ENCODE data around the gene C10orf62.

Gene C10orf62

GRCh38 chr10:97577701-97578100 lies 11.8 kb upstream of the C10orf62 start:
- no peaks in the 10 kb centered on the region for H3K27me3 ChIP-seq (ENCODE audit: insufficient read depth, poor library complexity, severe bottlenecking)
- H3K36me3 ChIP-seq (ENCODE audit: low read depth), result no peaks in the 10 kb centered on the region
- DNase-seq (ENCODE audit: low spot score) (no peak), ATAC-seq (ENCODE audit: low read depth) (no peak)
- no peak overlapping the region for H3K4me3 ChIP-seq (ENCODE audit: severe bottlenecking)
- no peak overlapping the region for H3K27ac ChIP-seq (ENCODE audit: poor library complexity, severe bottlenecking)
- TF ChIP-seq, protein P1, sequence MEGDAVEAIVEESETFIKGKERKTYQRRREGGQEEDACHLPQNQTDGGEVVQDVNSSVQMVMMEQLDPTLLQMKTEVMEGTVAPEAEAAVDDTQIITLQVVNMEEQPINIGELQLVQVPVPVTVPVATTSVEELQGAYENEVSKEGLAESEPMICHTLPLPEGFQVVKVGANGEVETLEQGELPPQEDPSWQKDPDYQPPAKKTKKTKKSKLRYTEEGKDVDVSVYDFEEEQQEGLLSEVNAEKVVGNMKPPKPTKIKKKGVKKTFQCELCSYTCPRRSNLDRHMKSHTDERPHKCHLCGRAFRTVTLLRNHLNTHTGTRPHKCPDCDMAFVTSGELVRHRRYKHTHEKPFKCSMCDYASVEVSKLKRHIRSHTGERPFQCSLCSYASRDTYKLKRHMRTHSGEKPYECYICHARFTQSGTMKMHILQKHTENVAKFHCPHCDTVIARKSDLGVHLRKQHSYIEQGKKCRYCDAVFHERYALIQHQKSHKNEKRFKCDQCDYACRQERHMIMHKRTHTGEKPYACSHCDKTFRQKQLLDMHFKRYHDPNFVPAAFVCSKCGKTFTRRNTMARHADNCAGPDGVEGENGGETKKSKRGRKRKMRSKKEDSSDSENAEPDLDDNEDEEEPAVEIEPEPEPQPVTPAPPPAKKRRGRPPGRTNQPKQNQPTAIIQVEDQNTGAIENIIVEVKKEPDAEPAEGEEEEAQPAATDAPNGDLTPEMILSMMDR (IDR thresholded peaks at IDR 0.05; ENCODE audit: poor library complexity, severe bottlenecking), result no peak
- H3K9me3 ChIP-seq (ENCODE audit: severe bottlenecking), result no peaks in the 10 kb centered on the region
- peaks cover 24% of the 10 kb centered on the region for H3K4me1 ChIP-seq (ENCODE audit: insufficient read depth, poor library complexity, severe bottlenecking)

DNA sequence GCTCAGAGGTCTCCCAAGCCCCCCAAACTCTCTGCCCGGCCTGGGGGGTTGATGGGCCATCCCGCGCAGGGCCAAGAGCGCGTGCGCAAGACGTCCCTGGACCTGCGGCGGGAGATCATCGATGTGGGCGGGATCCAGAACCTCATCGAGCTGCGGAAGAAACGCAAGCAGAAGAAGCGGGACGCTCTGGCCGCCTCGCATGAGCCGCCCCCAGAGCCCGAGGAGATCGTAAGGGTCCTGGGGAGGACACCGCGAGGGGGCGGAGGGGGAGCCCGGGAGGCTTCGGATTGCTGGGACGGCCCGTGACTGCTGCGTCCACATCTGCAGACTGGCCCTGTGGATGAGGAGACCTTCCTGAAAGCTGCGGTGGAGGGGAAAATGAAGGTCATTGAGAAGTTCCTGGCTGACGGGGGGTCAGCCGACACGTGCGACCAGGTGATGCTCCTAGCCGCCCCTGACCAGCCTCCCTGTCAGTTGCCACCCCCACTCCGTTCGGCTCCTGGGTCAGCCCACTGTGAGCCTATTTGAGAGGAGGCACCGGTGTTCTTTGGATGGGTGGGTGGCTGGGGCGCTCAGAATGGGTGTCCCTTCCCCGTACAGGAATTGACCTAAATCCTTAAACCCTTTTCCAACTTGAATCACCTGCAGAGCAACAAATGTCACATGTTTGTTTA lies 11.2 kb upstream of the C10orf62 start:
- TF ChIP-seq, protein P1 (IDR thresholded peaks at IDR 0.05; ENCODE audit: poor library complexity, severe bottlenecking), result no peak
- no peaks in the 10 kb centered on the region for H3K9me3 ChIP-seq (ENCODE audit: severe bottlenecking)
- no peak overlapping the region for H3K4me3 ChIP-seq (ENCODE audit: severe bottlenecking)
- ATAC-seq (ENCODE audit: low read depth), result no peak
- H3K4me1 ChIP-seq (ENCODE audit: insufficient read depth, poor library complexity, severe bottlenecking), result peaks cover 18% of the 10 kb centered on the region
- no peak for DNase-seq (ENCODE audit: low spot score)
- H3K27me3 ChIP-seq (ENCODE audit: insufficient read depth, poor library complexity, severe bottlenecking), result no peaks in the 10 kb centered on the region
- no peaks in the 10 kb centered on the region for H3K36me3 ChIP-seq (ENCODE audit: low read depth)
- H3K27ac ChIP-seq (ENCODE audit: poor library complexity, severe bottlenecking), result no peak overlapping the region

DNA sequence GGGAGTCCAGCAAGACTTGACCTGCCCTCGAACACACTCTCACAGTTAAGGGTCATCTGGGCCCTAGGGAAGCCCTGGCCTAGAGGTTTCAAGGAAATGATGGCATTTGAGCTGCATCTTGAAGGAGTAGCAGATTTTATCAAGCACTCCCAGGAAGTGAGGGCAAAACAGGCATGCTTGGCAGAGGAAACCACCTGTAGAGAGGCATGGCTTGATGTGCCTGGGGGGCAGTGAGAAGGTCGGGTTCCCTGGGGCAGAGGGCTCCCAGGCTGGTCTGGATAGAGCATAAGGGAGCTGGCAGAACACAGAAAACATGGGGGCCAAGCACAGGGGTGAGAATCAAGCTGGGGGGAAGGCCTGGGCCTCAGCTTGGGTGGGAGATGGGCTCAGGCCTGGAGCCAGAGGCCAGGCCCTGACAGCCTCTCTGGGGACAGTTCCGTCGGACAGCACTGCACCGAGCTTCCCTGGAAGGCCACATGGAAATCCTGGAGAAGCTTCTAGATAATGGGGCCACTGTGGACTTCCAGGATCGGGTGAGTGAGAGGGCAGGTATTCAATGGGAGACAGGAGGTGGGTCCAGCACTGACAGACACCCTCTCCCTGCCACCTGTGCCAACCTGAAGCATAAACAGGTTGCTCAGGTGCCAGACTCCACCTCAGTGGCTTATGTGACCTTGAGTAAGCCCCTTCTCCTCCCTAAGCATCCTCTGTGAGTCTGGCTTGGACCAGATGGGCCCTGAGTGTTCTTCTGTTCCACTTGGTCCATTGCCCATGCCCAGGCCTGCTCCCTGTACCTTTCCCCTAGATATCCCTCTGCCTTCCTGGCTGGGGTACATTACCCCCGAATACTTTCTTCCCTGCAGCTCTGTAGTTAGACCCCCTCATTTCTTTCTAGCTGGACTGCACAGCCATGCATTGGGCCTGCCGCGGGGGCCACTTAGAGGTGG lies 8.8 kb upstream of the C10orf62 start:
- no peak for ATAC-seq (ENCODE audit: low read depth)

GRCh38 chr10:97582169-97582568 lies 7.4 kb upstream of the C10orf62 start:
- DNase-seq (ENCODE audit: low spot score) (no peak), ATAC-seq (ENCODE audit: low read depth) (no peak)
- no peak overlapping the region for H3K4me3 ChIP-seq (ENCODE audit: severe bottlenecking)
- peaks cover 8% of the 10 kb centered on the region for H3K4me1 ChIP-seq (ENCODE audit: insufficient read depth, poor library complexity, severe bottlenecking)
- H3K27ac ChIP-seq (ENCODE audit: poor library complexity, severe bottlenecking), result no peak overlapping the region
- H3K9me3 ChIP-seq (ENCODE audit: severe bottlenecking), result no peaks in the 10 kb centered on the region
- TF ChIP-seq, protein P1 (IDR thresholded peaks at IDR 0.05; ENCODE audit: poor library complexity, severe bottlenecking), result no peak
- H3K27me3 ChIP-seq (ENCODE audit: insufficient read depth, poor library complexity, severe bottlenecking), result no peaks in the 10 kb centered on the region
- no peaks in the 10 kb centered on the region for H3K36me3 ChIP-seq (ENCODE audit: low read depth)

More for the DNA sequence above, 8.8 kb upstream of the C10orf62 start:
- Histone ChIP-seq H3K4me3 (ENCODE audit: severe bottlenecking) (no peak overlapping the region), H3K9me3 (ENCODE audit: severe bottlenecking) (no peaks in the 10 kb centered on the region), H3K27me3 (ENCODE audit: insufficient read depth, poor library complexity, severe bottlenecking) (no peaks in the 10 kb centered on the region), H3K27ac (ENCODE audit: poor library complexity, severe bottlenecking) (no peak overlapping the region), H3K36me3 (ENCODE audit: low read depth) (no peaks in the 10 kb centered on the region), H3K4me1 (ENCODE audit: insufficient read depth, poor library complexity, severe bottlenecking) (peaks cover 8% of the 10 kb centered on the region)
- DNase-seq (ENCODE audit: low spot score), result no peak
- TF ChIP-seq, protein P1 (IDR thresholded peaks at IDR 0.05; ENCODE audit: poor library complexity, severe bottlenecking), result no peak

All from RWPE2 (cell line).